Gastrocnemius medialis (tissue), 4 donors: ENCODE data around the gene SNF8. TPM values are rescaled to one million over a fixed set of nuclear protein-coding genes. Genes with fewer than 3 reads are reported as not detected.

Source experiments
- ATAC-seq, 2 donors: fragments of 150-250 bp; one replicate each; pipeline ENCODE4 v1.9.1; 2016
- DNase-seq, 2 donors: peaks; one replicate each; pipeline ENCODE4 v3.0.0-alpha.2; 2019
- H3K27ac ChIP-seq, 4 donors: fragments of 200-600 bp; sonication (generic); 1 replicate in 1 of 4; 2 replicates in 3 of 4; pipeline ENCODE4 v1.5.1; 2016 to 2018; ENCODE audit warnings: mild to moderate bottlenecking in 2 of 4, moderate library complexity in 1 of 4
- H3K27me3 ChIP-seq, 3 donors: fragments of 200-600 bp; sonication (generic) in 2 of 3; 1 replicate in 1 of 3; 2 replicates in 2 of 3; pipeline versions ENCODE4 v1.5.1 to v1.6.0; 2016 to 2019; ENCODE audit warnings: mild to moderate bottlenecking in 1 of 3, moderate library complexity in 1 of 3
- H3K36me3 ChIP-seq, 2 donors: fragments of 200-600 bp; sonication (generic) in 1 of 2; one replicate each; pipeline ENCODE4 v1.5.1; 2017 to 2018
- H3K4me1 ChIP-seq, 2 donors: fragments of 200-600 bp; sonication (generic) in 1 of 2; one replicate each; pipeline ENCODE4 v1.5.1; 2016 to 2017; ENCODE audit warnings: mild to moderate bottlenecking in 2 of 2
- H3K4me3 ChIP-seq, 4 donors: fragments of 200-600 bp; sonication (generic) in 3 of 4; 1 replicate in 1 of 4; 2 replicates in 3 of 4; pipeline ENCODE4 v1.5.1; 2016 to 2019; ENCODE audit warnings: mild to moderate bottlenecking in 2 of 4
- H3K9me3 ChIP-seq, 3 donors: fragments of 200-600 bp; sonication (generic) in 2 of 3; 1 replicate in 1 of 3; 2 replicates in 2 of 3; pipeline ENCODE4 v1.5.1; 2016 to 2019
- POLR2A ChIP-seq, 2 donors: fragments of 450-650 bp; IDR thresholded peaks; one replicate each; pipeline ENCODE4 v1.6.1; 2017; ENCODE audit warnings: antibody characterized with exemption in 2 of 2, mild to moderate bottlenecking in 2 of 2, moderate library complexity in 2 of 2
- in situ Hi-C, 4 donors: fragments of 200-750 bp; cut with MboI; loops; one replicate each; pipeline versions ENCODE4 v1.15.0 to v1.8.0; 2017; ENCODE audit warnings: low sequenced_read_pairs in 4 of 4
- intact Hi-C: fragments of 100-400 bp; cut with DNase I; formaldehyde crosslinking; loops from one replicate; pipeline ENCODE4 v1.15.1; 2023; ENCODE audit warnings: low total_unique reads
- total RNA-seq, 4 donors: library from RNA; depleted of rRNA; stranded (reverse); fragments of >200 nt; gene quantifications; one replicate each; pipeline versions ENCODE4 v1.1.0 to v1.2.3, GENCODE V29; 2016
- TF ChIP-seq, protein P1 (sequence below), 5 experiments: fragments of 450-650 bp in 3 of 5; fragments of 200-600 bp in 2 of 5; sonication (generic) in 2 of 5; IDR thresholded peaks in 4 of 5; conservative IDR thresholded peaks in 1 of 5; 1 replicate in 4 of 5; 2 replicates in 1 of 5; pipeline ENCODE4 v1.5.1; 2016 to 2019; ENCODE audit warnings: antibody characterized with exemption in 5 of 5, mild to moderate bottlenecking in 3 of 5, moderate library complexity in 3 of 5

The SNF8 gene
- total RNA-seq, 4 donors from 2014 or later: 64.9 to 123 (median 76.8) TPM

GRCh38 chr17:48990882-48991357 is 46.3 kb upstream of the SNF8 start:
- DNase-seq (no peak), ATAC-seq (no peak)
- TF ChIP-seq POLR2A (IDR thresholded peaks at IDR 0.05): no peak
- TF ChIP-seq, protein P1, sequence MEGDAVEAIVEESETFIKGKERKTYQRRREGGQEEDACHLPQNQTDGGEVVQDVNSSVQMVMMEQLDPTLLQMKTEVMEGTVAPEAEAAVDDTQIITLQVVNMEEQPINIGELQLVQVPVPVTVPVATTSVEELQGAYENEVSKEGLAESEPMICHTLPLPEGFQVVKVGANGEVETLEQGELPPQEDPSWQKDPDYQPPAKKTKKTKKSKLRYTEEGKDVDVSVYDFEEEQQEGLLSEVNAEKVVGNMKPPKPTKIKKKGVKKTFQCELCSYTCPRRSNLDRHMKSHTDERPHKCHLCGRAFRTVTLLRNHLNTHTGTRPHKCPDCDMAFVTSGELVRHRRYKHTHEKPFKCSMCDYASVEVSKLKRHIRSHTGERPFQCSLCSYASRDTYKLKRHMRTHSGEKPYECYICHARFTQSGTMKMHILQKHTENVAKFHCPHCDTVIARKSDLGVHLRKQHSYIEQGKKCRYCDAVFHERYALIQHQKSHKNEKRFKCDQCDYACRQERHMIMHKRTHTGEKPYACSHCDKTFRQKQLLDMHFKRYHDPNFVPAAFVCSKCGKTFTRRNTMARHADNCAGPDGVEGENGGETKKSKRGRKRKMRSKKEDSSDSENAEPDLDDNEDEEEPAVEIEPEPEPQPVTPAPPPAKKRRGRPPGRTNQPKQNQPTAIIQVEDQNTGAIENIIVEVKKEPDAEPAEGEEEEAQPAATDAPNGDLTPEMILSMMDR (IDR thresholded peaks at IDR 0.05 in 4 of 5, conservative IDR thresholded peaks at IDR 0.05 in 1 of 5): no peak
- Histone ChIP-seq H3K9me3 (no peaks in the 10 kb centered on the region), H3K27ac (no peak overlapping the region), H3K27me3 (peaks cover 81 to 96% (median 87%) of the 10 kb centered on the region in 3 donors), H3K4me1 (peaks cover 0 to 5% of the 10 kb centered on the region in 2 donors), H3K4me3 (no peak overlapping the region), H3K36me3 (no peaks in the 10 kb centered on the region)
- in situ Hi-C loops (loop anchor here in 1 of 4 donors (25.0 kb wide), 1 partner anchor 254 kb away; the partner anchor contains the start of gene HOXB13), intact Hi-C loops (no loop called here)

DNA sequence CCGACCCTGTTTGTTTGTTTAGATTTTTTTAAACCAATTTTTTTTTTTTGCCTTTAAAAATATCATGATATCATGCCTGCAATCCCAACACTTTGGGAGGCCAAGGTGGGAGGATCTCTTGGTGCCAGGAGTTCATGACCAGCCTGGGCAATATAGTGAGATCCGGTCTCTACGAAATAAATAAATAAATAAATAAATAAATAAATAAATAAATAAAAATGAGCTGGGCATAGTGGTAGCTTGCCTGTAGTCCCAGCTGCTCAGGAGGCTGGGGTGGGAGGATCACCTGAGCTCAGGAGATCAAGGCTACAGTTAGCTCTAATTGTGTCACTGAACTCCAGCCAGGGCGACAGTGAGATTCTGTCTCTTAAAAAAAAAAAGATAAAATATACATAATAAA is 44.5 kb upstream of the SNF8 start:
- DNase-seq (no peak), ATAC-seq (no peak)
- no peak overlapping the region for H3K4me3 ChIP-seq
- H3K36me3 ChIP-seq: no peaks in the 10 kb centered on the region
- in situ Hi-C loops (loop anchor here in 1 of 4 donors (25.0 kb wide), 1 partner anchor 252 kb away; the partner anchor contains the start of gene HOXB13), intact Hi-C loops (no loop called here)
- no peak for TF ChIP-seq POLR2A (IDR thresholded peaks at IDR 0.05)
- TF ChIP-seq, protein P1 (IDR thresholded peaks at IDR 0.05 in 4 of 5, conservative IDR thresholded peaks at IDR 0.05 in 1 of 5): no peak
- peaks cover 78 to 93% (median 84%) of the 10 kb centered on the region in 3 donors for H3K27me3 ChIP-seq
- no peak overlapping the region for H3K27ac ChIP-seq
- H3K4me1 ChIP-seq: no peaks in the 10 kb centered on the region
- H3K9me3 ChIP-seq: no peaks in the 10 kb centered on the region

DNA sequence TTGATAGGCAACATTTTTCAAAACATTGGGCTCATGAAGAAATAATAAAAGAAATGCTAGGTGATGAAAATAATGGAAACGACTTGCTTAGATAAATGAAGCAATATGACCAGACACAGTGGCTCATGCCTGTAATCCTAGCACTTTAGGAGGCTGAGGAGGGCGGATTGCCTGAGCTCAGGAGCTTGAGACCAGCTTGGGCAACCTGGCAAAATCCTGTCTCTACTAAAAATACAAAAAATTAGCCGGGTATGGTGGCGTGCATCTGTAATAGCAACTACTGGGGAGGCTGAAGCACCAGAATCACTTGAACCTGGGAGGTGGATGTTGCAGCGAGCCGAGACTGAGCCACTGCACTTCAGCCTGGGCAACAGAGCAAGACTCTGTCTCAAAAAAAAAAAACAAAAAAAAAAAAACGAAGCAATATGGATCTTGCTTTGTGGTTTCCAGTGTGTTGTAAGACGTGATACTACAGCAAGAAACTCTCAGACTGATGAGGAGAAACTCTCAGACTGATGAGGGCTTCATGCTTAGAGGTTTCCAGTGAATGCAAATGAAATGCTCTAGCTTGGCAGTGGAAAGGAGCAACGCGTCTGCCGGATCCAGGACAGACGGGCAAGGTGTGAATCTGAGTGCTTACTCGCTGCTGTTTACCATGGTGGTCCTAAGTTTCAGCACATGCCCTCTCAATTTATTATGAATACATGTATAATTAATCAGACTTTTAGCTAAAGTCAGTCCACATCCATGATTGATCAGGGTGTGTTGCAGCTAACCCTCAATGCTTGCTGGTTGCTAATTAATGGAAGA is 41.0 kb upstream of the SNF8 start:
- no peaks in the 10 kb centered on the region for H3K9me3 ChIP-seq
- H3K27ac ChIP-seq: no peak overlapping the region
- no peak overlapping the region for H3K4me3 ChIP-seq
- no peaks in the 10 kb centered on the region for H3K4me1 ChIP-seq
- no peaks in the 10 kb centered on the region for H3K36me3 ChIP-seq
- in situ Hi-C loops (loop anchor here in 1 of 4 donors (25.0 kb wide), 1 partner anchor 248 kb away; the partner anchor contains the start of gene HOXB13), intact Hi-C loops (no loop called here)
- H3K27me3 ChIP-seq: peaks cover 49 to 79% (median 56%) of the 10 kb centered on the region in 3 donors
- TF ChIP-seq POLR2A (IDR thresholded peaks at IDR 0.05): no peak
- TF ChIP-seq, protein P1 (IDR thresholded peaks at IDR 0.05 in 4 of 5, conservative IDR thresholded peaks at IDR 0.05 in 1 of 5): no peak
- ATAC-seq (no peak), DNase-seq (no peak)

GRCh38 chr17:48981927-48982539 is 37.4 kb upstream of the SNF8 start:
- TF ChIP-seq, protein P1 (IDR thresholded peaks at IDR 0.05 in 4 of 5, conservative IDR thresholded peaks at IDR 0.05 in 1 of 5): no peak
- TF ChIP-seq POLR2A (IDR thresholded peaks at IDR 0.05): no peak

More at GRCh38 chr17:48981927-48982539, 37.4 kb upstream of the SNF8 start:
- intact Hi-C loops: no loop called here
- no peaks in the 10 kb centered on the region for H3K9me3 ChIP-seq
- H3K4me3 ChIP-seq: no peak overlapping the region
- no peak overlapping the region for H3K27ac ChIP-seq
- no peaks in the 10 kb centered on the region for H3K4me1 ChIP-seq
- peaks cover 19 to 43% (median 34%) of the 10 kb centered on the region in 3 donors for H3K27me3 ChIP-seq
- no peaks in the 10 kb centered on the region for H3K36me3 ChIP-seq
- ATAC-seq (no peak), DNase-seq (no peak)
- in situ Hi-C loops: loop anchor here in 1 of 4 donors (25.0 kb wide), 1 partner anchor 245 kb away; the partner anchor contains the start of gene HOXB13
